Glutamatergic neuron (in vitro differentiated cells): ENCODE data around the gene HMMR. TPM values are rescaled to one million over a fixed set of nuclear protein-coding genes. Genes with fewer than 3 reads are reported as not detected.

Experiments used
- DNase-seq: peaks from one replicate; pipeline ENCODE4 v3.0.0; 2022
- H3K27ac Mint-ChIP-seq: one replicate; pipeline ENCODE4 v1.8.0; 2020; ENCODE audit warnings: mild to moderate bottlenecking, mixed read lengths, inconsistent platforms; ENCODE audit not compliant: unreplicated experiment
- H3K27me3 Mint-ChIP-seq: one replicate; pipeline ENCODE4 v1.8.0; 2020; ENCODE audit warnings: mild to moderate bottlenecking, moderate library complexity, mixed read lengths, inconsistent platforms; ENCODE audit not compliant: unreplicated experiment
- H3K36me3 Mint-ChIP-seq: one replicate; pipeline ENCODE4 v1.8.0; 2020; ENCODE audit warnings: mild to moderate bottlenecking, mixed read lengths, inconsistent platforms; ENCODE audit not compliant: unreplicated experiment
- H3K4me1 Mint-ChIP-seq: one replicate; pipeline ENCODE4 v1.8.0; 2020; ENCODE audit warnings: mild to moderate bottlenecking, low read depth, mixed read lengths, inconsistent platforms; ENCODE audit not compliant: unreplicated experiment
- H3K4me3 Mint-ChIP-seq: one replicate; pipeline ENCODE4 v1.8.0; 2020; ENCODE audit warnings: mild to moderate bottlenecking, mixed read lengths, inconsistent platforms; ENCODE audit not compliant: unreplicated experiment
- H3K9me3 Mint-ChIP-seq: one replicate; pipeline ENCODE4 v1.8.0; 2020; ENCODE audit warnings: mild to moderate bottlenecking, moderate library complexity, mixed read lengths, inconsistent platforms; ENCODE audit not compliant: unreplicated experiment
- CTCF ChIP-seq: fragments of 200-600 bp; sonication (generic); IDR thresholded peaks from one replicate; pipeline ENCODE4 v1.5.0; 2021; ENCODE audit not compliant: partially characterized antibody, unreplicated experiment
- total RNA-seq: library from RNA; stranded (reverse); fragmentation: NEBNext Ultra II Directional; extraction: Animal tissue kit (Norgen Biotek cat#: 25700); gene quantifications from one replicate; pipeline ENCODE4 v1.2.1, GENCODE V29; 2021; ENCODE audit not compliant: unreplicated experiment

Gene HMMR
- total RNA-seq, 1 donor from 2014 or later: 7.4 TPM

DNA sequence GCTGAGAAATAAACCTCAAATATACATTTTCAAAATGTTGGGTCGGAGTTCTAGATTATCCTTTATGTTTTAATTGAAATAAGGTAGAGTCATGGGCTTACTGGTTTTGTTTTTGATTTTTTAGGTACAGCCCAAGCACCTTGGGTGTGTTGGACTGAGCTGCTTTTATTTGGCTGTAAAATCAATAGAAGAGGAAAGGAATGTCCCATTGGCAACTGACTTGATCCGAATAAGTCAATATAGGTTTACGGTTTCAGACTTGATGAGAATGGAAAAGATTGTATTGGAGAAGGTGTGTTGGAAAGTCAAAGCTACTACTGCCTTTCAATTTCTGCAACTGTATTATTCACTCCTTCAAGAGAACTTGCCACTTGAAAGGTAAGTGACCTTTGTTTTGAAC is 19.5 kb upstream of the HMMR start:
- Mint-ChIP-seq H3K27me3 (no peaks in the 10 kb centered on the region), H3K27ac (no peak overlapping the region), H3K4me3 (no peak overlapping the region), H3K4me1 (peaks cover 4% of the 10 kb centered on the region), H3K36me3 (no peaks in the 10 kb centered on the region), H3K9me3 (no peaks in the 10 kb centered on the region)
- DNase-seq: no peak
- no peak for TF ChIP-seq CTCF

DNA sequence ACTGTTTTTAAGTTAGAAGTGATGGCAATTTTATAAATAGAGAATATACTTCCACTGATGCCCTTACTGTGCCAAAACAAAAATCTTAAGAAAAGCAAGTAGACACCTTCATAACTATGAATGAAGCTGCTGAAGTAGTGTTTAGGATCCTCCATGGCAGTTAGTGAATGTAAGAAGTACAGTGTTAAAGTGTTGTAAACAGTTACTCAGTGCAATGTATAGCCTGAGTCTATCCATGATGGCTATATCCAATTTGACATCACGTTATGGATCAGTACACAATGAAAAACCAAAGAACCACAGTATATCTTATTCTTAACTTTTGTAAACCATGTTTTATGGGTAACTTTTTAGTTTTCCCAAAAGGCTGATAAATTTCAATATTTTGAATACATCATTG is 15.9 kb upstream of the HMMR start:
- no peak for TF ChIP-seq CTCF
- Mint-ChIP-seq H3K36me3 (no peaks in the 10 kb centered on the region), H3K4me3 (no peak overlapping the region), H3K27me3 (no peaks in the 10 kb centered on the region), H3K9me3 (no peaks in the 10 kb centered on the region), H3K27ac (no peak overlapping the region), H3K4me1 (peaks cover 2% of the 10 kb centered on the region)
- DNase-seq: no peak

- no peaks in the 10 kb centered on the region for H3K9me3 Mint-ChIP-seq
- no peak overlapping the region for H3K4me3 Mint-ChIP-seq
- H3K36me3 Mint-ChIP-seq: no peaks in the 10 kb centered on the region
- TF ChIP-seq CTCF: no peak
- H3K27me3 Mint-ChIP-seq: no peaks in the 10 kb centered on the region
- DNase-seq: no peak
- H3K4me1 Mint-ChIP-seq: no peaks in the 10 kb centered on the region
- no peak overlapping the region for H3K27ac Mint-ChIP-seq
These were observed 15.1 kb upstream of the HMMR start for GRCh38 chr5:163445345-163445744.

GRCh38 chr5:163447191-163447590 is 13.2 kb upstream of the HMMR start:
- TF ChIP-seq CTCF: no peak
- no peaks in the 10 kb centered on the region for H3K4me1 Mint-ChIP-seq
- no peak overlapping the region for H3K4me3 Mint-ChIP-seq
- H3K27ac Mint-ChIP-seq: no peak overlapping the region
- no peak for DNase-seq
- H3K36me3 Mint-ChIP-seq: no peaks in the 10 kb centered on the region
- H3K27me3 Mint-ChIP-seq: no peaks in the 10 kb centered on the region
- H3K9me3 Mint-ChIP-seq: no peaks in the 10 kb centered on the region

DNA sequence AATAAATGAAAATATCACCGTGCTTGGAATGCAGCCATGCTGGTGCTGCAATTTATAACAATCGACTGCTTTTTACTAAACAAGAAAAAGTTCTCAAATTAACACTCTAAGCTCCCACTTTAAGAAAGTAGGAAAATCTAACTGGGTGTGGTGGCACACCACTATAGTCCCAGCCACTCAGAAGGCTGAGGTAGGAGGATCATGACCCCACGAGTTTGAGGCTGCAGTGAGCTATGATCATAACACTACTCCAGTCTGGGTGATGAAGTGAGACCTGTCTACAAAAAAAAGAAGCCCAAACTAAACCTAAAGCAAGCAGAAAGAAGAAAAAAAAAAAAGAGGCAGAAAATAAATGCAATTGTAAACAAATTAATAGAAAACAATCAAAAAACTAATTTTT is 12.6 kb upstream of the HMMR start:
- no peaks in the 10 kb centered on the region for H3K27me3 Mint-ChIP-seq
- H3K4me3 Mint-ChIP-seq: no peak overlapping the region
- no peak overlapping the region for H3K27ac Mint-ChIP-seq

More for the DNA sequence above, 12.6 kb upstream of the HMMR start:
- no peak for TF ChIP-seq CTCF
- H3K4me1 Mint-ChIP-seq: no peaks in the 10 kb centered on the region
- no peaks in the 10 kb centered on the region for H3K9me3 Mint-ChIP-seq
- no peaks in the 10 kb centered on the region for H3K36me3 Mint-ChIP-seq
- DNase-seq: no peak
